ENCODE data around the gene PCYT2. TPM values are rescaled to one million over a fixed set of nuclear protein-coding genes. Genes with fewer than 3 reads are reported as not detected.

PCYT2 gene
- polyA plus RNA-seq, 5 donors, result 13.9 to 26.7 (median 15.7) TPM

GRCh38 chr17:81878294-81878693 lies 32.9 kb downstream of the PCYT2 start:
- no peak for DNase-seq

GRCh38 chr17:81877569-81877968 lies 33.6 kb downstream of the PCYT2 start:
- DNase-seq, result no peak

- DNase-seq, result peak; percentile 88 to 92
These were observed 39.6 kb downstream of the PCYT2 start for GRCh38 chr17:81871387-81872230.

GRCh38 chr17:81870981-81871386 lies 40.2 kb downstream of the PCYT2 start, which contains the start of gene ARHGDIA:
Gene ARHGDIA (minus strand): TSS chr17:81871337. CDS start chr17:81869930, 1,407 bp downstream.
- no peak for DNase-seq

GRCh38 chr17:81870131-81870980 lies 40.8 kb downstream of the PCYT2 start:
- DNase-seq, result peak in 1 of 2 donors; percentile 18

GRCh38 chr17:81869221-81870130 lies 41.7 kb downstream of the PCYT2 start:
- DNase-seq, result peak in 1 of 2 donors; percentile 38

GRCh38 chr17:81868674-81869220 lies 42.5 kb downstream of the PCYT2 start:
- DNase-seq, result no peak

- no peak for DNase-seq
These were observed 43.1 kb downstream of the PCYT2 start for GRCh38 chr17:81867991-81868673.

- no peak for DNase-seq
These were observed 43.8 kb downstream of the PCYT2 start for GRCh38 chr17:81867170-81867990.

GRCh38 chr17:81866440-81867169 lies 44.6 kb downstream of the PCYT2 start:
- no peak for DNase-seq

GRCh38 chr17:81865733-81866439 lies 45.3 kb downstream of the PCYT2 start:
- no peak for DNase-seq

GRCh38 chr17:81865358-81865732 lies 45.9 kb downstream of the PCYT2 start:
- no peak for DNase-seq

GRCh38 chr17:81863833-81864768 lies 47.1 kb downstream of the PCYT2 start:
- no peak for DNase-seq

- no peak for DNase-seq
These were observed 48.0 kb downstream of the PCYT2 start for GRCh38 chr17:81863123-81863675.

GRCh38 chr17:81860756-81861568 lies 50.2 kb downstream of the PCYT2 start:
- DNase-seq, result peak; percentile 100

Data from right lung (tissue), 5 donors.